Measurements from ENCODE around the gene UBE2B. TPM values are rescaled to one million over a fixed set of nuclear protein-coding genes. Genes with fewer than 3 reads are reported as not detected.
"Not testable (repeated sequence)": the region's sequence is repeated elsewhere in the genome, so short reads cannot be mapped to it uniquely, and the experiment has no call there.

The UBE2B gene
- total RNA-seq, 1 experiment from 2014 or later: 17.3 TPM

DNA sequence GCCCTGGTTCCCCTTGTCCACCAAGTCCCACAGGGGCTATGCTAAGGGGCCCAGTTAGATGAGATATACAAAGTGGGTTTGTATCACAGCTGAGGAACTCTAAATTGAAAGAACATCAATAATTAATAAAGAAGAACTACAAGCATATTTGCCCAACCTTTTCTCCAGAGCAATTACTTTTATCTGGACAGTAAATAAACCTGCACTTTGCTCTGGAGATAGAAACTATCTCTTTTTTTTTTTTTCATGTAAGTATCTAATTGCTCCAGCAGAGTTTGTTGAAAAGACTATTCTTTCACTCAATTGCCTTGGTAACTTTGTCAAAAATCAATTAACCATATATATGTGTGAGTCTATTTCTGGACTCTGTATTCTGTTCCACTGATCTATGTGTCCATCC is 46.3 kb downstream of the UBE2B start:
- no peaks in the 10 kb centered on the region for H3K36me3 ChIP-seq (replicated peaks; ENCODE audit: control insufficient read depth, insufficient read depth, low read length)
- no peak overlapping the region for H3K4me3 ChIP-seq (ENCODE audit: insufficient read depth, low read depth, low read length)
- no peak for DNase-seq
- H3K27me3 ChIP-seq (ENCODE audit: control insufficient read depth, insufficient read depth, low read length): no peaks in the 10 kb centered on the region

DNA sequence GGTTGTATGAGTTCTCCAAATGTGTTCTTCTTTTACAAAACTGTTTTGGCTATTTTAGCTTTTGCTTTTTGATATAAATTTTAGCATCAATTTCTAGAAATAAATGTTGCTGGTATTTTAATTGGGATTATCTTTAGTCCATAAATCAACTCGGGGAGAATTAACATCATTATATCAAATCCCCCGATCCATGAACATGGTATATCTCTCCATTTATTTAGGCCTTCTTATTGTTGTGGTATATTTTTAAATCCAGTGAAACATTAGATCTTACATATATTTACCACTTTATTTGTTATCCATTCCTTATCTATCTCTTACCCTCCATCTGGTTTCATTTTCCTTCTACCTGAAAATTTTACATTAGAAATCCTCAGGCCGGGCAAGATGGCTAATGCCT is 47.6 kb downstream of the UBE2B start:
- DNase-seq: no peak
- H3K4me3 ChIP-seq (ENCODE audit: insufficient read depth, low read depth, low read length): no peak overlapping the region
- H3K36me3 ChIP-seq (replicated peaks; ENCODE audit: control insufficient read depth, insufficient read depth, low read length): no peaks in the 10 kb centered on the region
- no peaks in the 10 kb centered on the region for H3K27me3 ChIP-seq (ENCODE audit: control insufficient read depth, insufficient read depth, low read length)

DNA sequence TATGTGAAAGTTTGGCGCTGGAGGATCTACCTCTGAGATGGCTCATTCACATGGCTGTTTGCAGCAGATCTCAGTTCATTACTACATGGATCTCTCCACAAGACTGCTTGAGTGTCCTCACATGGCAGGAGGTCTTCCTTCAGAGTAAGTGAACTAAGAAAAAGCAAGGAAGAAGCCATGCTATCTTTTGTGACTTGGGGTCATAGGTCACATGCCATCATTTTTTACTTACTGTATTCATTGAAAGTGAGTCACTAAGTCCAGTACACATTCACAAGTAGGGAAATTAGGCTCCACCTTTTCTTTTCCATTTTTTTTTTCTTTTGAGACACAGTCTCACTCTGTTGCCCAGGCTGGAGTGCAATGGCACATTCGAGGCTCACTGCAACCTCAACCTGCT is 49.0 kb downstream of the UBE2B start:
- H3K36me3 ChIP-seq (replicated peaks; ENCODE audit: control insufficient read depth, insufficient read depth, low read length): no peaks in the 10 kb centered on the region
- H3K27me3 ChIP-seq (ENCODE audit: control insufficient read depth, insufficient read depth, low read length): no peaks in the 10 kb centered on the region
- H3K4me3 ChIP-seq (ENCODE audit: insufficient read depth, low read depth, low read length): no peak overlapping the region
- no peak for DNase-seq

DNA sequence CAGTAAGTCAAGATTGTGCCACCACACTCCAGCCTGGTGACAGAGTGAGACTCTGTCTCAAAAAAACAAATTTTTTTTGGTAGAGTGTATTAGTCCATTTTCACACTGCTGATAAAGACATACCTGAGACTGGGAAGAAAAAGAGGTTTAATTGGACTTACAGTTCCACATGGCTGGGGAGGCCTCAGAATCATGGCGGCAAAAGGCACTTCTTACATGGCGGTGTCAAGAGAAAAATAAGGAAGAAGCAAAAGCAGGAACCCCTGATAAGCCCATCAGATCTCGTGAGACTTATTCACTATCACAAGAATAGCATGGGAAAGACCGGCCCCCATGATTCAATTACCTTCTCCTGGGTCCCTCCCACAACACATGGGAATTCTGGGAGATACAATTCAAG is 49.7 kb downstream of the UBE2B start:
- not testable (repeated sequence) for H3K4me3 ChIP-seq (ENCODE audit: insufficient read depth, low read depth, low read length); H3K36me3 ChIP-seq (replicated peaks; ENCODE audit: control insufficient read depth, insufficient read depth, low read length); DNase-seq; H3K27me3 ChIP-seq (ENCODE audit: control insufficient read depth, insufficient read depth, low read length)

DNA sequence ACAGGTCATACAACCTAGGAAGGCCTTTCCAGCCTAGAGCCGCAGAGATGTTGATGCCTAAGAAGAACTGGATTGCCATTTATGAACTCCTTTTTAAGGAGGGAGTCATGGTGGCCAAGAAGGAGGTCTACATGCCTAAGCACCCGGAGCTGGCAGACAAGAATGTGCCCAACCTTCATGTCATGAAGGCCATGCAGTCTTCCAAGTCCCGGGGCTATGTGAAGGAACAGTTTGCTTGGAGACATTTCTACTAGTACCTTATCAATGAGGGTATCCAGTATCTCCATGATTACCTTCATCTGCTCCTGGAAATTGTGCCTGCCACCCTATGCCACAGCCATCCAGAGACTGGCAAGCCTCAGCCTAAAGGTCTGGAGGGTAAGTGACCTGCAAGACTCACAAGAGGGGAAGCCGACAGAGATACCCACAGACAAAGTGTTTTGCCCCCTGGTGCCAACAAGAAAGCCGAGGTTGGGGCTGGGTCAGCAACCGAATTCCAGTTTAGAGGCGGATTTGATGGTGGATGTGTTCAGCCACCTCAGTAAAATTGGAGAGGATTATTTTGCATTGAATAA is 51.5 kb downstream of the UBE2B start:
- no peak for DNase-seq
- Histone ChIP-seq H3K36me3 (replicated peaks; ENCODE audit: control insufficient read depth, insufficient read depth, low read length) (no peaks in the 10 kb centered on the region), H3K4me3 (ENCODE audit: insufficient read depth, low read depth, low read length) (no peak overlapping the region), H3K27me3 (ENCODE audit: control insufficient read depth, insufficient read depth, low read length) (no peaks in the 10 kb centered on the region)

DNA sequence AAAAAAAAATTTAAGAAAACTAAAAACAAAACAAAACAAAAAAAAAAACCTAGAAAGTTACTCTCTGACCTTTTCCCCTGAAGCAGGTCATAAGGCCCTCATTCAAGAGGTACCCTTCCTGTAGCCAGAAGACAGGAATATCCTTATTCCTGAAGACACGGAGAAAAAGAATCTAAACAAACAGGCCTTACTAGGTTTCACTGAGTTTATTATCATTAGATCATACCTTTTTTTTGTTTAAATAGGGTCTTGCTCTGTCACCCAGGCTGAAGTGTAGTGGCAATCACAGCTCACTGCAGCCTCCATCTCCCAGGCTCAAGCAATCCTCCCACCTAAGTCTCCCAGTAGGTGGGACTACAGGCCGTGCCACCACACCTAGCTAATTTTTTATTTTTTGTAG is 52.0 kb downstream of the UBE2B start:
- H3K36me3 ChIP-seq (replicated peaks; ENCODE audit: control insufficient read depth, insufficient read depth, low read length): no peaks in the 10 kb centered on the region
- no peak overlapping the region for H3K4me3 ChIP-seq (ENCODE audit: insufficient read depth, low read depth, low read length)
- DNase-seq: no peak
- H3K27me3 ChIP-seq (ENCODE audit: control insufficient read depth, insufficient read depth, low read length): no peaks in the 10 kb centered on the region

DNA sequence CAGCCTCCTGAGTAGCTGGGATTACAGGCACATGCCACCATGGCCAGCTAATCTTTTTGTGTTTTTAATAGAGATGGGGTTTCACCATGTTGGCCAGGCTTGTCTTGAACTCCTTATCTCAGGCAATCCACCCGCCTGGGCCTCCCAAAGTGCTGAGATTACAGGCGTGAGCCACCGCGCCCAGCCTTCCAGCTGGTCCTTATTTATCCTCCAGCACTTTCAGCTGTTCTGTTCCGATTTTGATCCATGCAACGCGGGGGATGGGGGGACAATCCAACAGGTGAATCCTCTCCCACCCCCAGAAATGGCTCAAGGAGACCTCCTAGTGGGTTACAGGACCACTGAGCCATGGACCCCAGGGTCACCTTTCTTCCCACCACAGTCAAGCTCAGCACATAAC is 55.0 kb downstream of the UBE2B start:
- DNase-seq: no peak
- no peak overlapping the region for H3K4me3 ChIP-seq (ENCODE audit: insufficient read depth, low read depth, low read length)
- no peaks in the 10 kb centered on the region for H3K27me3 ChIP-seq (ENCODE audit: control insufficient read depth, insufficient read depth, low read length)
- H3K36me3 ChIP-seq (replicated peaks; ENCODE audit: control insufficient read depth, insufficient read depth, low read length): no peaks in the 10 kb centered on the region

DNA sequence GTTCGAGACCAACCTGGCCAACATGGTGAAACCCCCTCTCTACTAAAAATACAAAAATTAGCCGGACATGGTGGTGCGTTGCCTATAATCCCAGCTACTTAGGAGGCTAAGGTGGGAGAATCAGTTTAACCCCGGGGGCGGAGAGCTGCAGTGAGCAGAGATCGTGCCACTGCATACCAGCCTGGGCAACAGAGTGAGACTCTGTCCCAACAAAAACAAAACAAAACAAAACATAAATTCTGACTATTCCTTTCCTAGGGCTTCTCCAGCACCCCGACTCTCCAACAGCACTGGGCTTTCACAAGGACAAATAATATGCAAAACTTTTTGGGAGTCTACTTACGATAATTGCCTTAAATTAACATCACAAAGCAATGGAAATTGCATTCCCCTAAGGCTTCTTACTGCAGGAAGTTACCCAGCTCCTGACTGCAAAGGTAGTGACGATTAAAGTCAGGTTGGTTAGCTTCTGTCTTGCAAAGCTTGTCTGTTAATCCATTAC is 56.2 kb downstream of the UBE2B start:
- peak; percentile 75 for DNase-seq
- Histone ChIP-seq H3K27me3 (ENCODE audit: control insufficient read depth, insufficient read depth, low read length) (no peaks in the 10 kb centered on the region), H3K36me3 (replicated peaks; ENCODE audit: control insufficient read depth, insufficient read depth, low read length) (no peaks in the 10 kb centered on the region), H3K4me3 (ENCODE audit: insufficient read depth, low read depth, low read length) (no peak overlapping the region)

DNA sequence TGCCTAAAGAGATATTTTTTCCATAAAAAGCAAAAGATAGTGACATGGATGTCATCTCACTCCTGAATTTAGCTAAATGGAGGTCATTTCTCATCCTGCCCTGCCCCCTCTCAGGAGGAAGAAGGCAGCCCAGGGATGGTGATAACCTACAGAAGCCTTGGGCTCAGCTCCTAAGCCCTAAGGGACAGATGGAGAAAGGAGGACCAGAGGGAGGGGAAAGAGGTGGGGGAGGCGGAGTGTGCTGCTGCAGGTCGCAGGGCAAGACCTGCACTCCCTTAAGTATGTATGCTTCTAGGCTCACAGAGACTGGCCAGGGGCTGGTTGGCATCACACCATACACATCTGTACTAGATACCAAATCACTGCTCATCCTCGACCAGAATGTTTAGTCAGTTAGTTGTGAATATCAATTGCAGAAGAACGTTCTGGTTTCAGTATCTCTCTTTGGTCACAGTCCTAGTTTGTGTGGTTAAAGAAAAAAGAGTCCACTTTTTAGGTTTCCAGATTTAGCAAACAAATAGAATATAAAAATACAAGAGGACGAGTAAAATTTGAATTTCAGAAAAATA is 58.7 kb downstream of the UBE2B start:
- no peaks in the 10 kb centered on the region for H3K27me3 ChIP-seq (ENCODE audit: control insufficient read depth, insufficient read depth, low read length)
- no peaks in the 10 kb centered on the region; the same call in 1 of the 2 replicates for H3K36me3 ChIP-seq (replicated peaks; ENCODE audit: control insufficient read depth, insufficient read depth, low read length)
- no peak overlapping the region for H3K4me3 ChIP-seq (ENCODE audit: insufficient read depth, low read depth, low read length)
- peak; percentile 68 for DNase-seq

DNA sequence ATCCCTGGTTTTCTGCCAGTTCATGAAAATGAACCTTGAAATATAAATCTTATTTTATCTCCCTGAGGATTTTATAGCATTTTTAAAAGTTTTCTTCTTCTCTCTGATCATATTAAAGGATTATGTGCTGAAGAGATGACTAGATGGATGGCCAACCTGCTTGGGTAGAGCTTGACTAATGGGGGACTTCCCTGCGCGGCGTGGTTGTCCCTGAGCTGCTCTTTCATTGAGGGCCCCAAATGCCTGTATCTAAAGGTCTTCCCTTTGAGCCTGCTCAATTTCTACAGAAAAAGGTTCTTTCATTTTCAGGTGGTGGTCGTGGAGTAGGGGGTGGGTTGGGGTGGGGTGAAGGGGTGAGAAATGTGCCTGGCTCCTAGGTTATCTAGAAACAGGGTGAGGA is 60.8 kb downstream of the UBE2B start:
- Histone ChIP-seq H3K4me3 (ENCODE audit: insufficient read depth, low read depth, low read length) (no peak overlapping the region), H3K36me3 (replicated peaks; ENCODE audit: control insufficient read depth, insufficient read depth, low read length) (peaks cover 1% of the 10 kb centered on the region; the same call in 1 of the 2 replicates), H3K27me3 (ENCODE audit: control insufficient read depth, insufficient read depth, low read length) (no peaks in the 10 kb centered on the region)
- DNase-seq: no peak

DNA sequence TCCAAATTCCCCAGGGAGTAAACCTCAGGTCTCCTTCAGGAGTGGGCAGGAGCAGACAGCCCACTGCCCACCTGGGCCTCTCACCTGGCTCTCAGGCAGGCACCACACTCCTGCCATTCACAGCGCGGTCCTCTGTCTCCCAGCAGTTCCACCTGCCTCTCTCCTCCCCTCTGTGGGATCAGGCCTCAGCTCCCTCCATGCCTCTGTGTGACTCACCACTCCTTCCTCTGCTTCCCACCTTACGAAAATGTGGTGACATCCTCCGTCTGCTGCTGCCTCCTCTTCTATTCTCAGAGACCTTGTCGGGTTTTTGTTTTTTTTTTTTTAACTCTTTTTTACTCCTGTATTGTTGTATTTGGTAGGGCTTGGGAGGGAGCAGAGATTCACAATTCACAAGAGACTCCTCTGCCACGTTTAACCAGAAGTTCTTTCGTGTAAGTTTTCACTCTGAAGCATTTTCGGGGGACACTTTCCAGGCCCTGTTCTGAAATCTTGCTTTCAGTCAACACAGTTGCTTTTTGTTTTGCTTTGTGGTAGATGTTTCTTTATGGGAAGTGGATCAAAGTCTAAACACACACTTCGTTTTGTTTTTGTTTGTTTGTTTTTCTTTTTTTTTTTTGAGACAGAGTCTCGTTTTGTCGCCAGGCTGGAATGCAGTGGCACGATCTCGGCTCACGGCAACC is 61.4 kb downstream of the UBE2B start:
- H3K36me3 ChIP-seq (replicated peaks; ENCODE audit: control insufficient read depth, insufficient read depth, low read length): peaks cover 1% of the 10 kb centered on the region; the same call in 1 of the 2 replicates
- no peak for DNase-seq
- no peak overlapping the region for H3K4me3 ChIP-seq (ENCODE audit: insufficient read depth, low read depth, low read length)
- no peaks in the 10 kb centered on the region for H3K27me3 ChIP-seq (ENCODE audit: control insufficient read depth, insufficient read depth, low read length)

DNA sequence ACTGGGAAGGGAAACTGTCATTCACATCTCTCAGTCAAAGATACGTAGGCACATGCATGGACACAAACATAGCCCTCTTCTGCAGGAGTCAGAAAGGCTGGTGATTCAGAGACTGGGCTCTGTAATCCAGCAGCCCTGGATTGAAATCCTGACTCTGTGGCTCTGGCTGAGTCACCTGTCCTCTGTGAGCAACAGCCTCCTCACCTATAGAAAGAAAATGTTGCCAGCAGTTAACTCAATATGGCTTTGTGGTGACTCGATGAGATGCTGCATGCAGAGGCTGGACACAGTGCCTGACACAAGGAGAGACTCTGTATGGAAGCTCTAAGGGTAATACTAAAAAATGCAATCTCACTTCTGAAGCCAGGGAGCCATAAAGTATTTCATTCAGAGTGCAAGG is 64.2 kb downstream of the UBE2B start:
- no peak for DNase-seq
- no peaks in the 10 kb centered on the region for H3K27me3 ChIP-seq (ENCODE audit: control insufficient read depth, insufficient read depth, low read length)
- no peak overlapping the region for H3K4me3 ChIP-seq (ENCODE audit: insufficient read depth, low read depth, low read length)
- peaks cover 1% of the 10 kb centered on the region; the same call in 1 of the 2 replicates for H3K36me3 ChIP-seq (replicated peaks; ENCODE audit: control insufficient read depth, insufficient read depth, low read length)

DNA sequence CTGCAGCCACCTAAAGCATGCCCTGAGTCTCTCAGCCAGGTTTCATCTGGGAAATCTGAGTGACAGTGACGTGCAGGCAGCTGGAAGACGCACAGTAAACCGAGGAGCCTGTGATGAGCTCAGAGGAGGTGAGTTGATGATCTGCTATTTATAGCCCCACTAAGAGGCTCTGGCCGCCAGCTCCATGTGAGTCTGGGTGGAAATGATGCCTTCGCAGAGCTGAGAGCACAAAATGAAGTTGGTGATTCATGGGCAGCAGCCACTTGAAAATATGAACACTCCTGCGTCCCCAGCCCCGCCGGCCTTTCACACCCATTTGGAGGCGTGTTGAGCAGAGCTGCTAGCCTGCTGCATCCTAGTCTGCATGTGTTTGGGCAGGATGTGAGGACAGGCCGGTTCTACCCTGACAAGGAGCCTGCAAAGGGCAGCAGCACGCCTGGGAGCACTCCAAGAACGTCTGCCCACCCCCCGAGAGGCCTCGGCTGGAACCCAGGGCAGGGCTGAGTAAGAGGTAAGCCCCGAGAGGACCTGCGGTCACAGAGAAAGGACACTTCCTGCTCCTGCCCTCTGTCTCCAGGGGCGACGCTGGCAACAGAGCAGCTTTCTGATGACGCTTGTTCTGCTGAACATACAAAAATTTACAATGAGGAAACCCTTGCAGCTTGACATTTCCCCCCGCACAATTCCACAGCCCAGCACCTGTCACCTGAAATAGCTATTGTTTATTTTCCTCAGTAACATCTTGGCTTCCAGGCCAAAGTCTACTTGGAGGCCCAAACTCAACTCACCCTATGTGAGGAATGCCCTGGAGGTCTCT is 65.4 kb downstream of the UBE2B start:
- no peak overlapping the region for H3K4me3 ChIP-seq (ENCODE audit: insufficient read depth, low read depth, low read length)
- H3K36me3 ChIP-seq (replicated peaks; ENCODE audit: control insufficient read depth, insufficient read depth, low read length): peaks cover 1% of the 10 kb centered on the region; the same call in 1 of the 2 replicates
- no peaks in the 10 kb centered on the region for H3K27me3 ChIP-seq (ENCODE audit: control insufficient read depth, insufficient read depth, low read length)
- no peak for DNase-seq

DNA sequence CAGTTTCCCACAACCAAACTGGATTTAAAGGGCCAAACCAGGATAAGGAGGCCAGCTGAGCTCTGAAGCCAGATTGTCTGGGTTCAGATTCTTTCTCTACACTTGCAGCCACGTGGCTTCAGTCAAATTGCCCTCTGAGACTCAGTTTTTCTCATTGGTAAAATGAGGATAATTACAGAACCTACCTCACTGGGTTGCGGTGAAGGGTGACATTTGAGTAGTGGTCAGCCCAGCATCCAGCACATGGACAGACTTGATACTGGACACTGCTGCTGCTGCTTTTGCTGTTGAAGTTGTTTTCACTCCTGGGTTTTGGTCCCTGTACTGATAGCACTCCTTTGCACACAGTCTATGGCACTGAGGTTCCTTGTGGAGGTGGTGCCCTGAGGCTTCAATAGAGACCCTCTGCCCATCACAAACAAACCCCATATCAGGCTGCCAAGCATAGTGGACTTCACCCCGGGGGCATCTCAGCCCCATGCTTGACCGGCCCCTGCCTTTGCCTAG is 66.0 kb downstream of the UBE2B start:
- Histone ChIP-seq H3K36me3 (replicated peaks; ENCODE audit: control insufficient read depth, insufficient read depth, low read length) (peaks cover 1% of the 10 kb centered on the region; the same call in 1 of the 2 replicates), H3K27me3 (ENCODE audit: control insufficient read depth, insufficient read depth, low read length) (no peaks in the 10 kb centered on the region), H3K4me3 (ENCODE audit: insufficient read depth, low read depth, low read length) (no peak overlapping the region)
- no peak for DNase-seq

Data from H7 (cell line).